Naive thymus-derived CD8-positive, alpha-beta T cell (primary cell): ENCODE results near the gene EIF1. TPM values are rescaled to one million over a fixed set of nuclear protein-coding genes. Genes with fewer than 3 reads are reported as not detected.
A peak's percentile ranks its signal among the peaks of the same experiment; 100 is the strongest.

Experiments
- ATAC-seq, 2 donors: fragments of 150-1000 bp; cut with Tn5 transposase in 1 of 2; sonication (Bioruptor Pico), chemical (Tn5 transposase) in 1 of 2; 1 replicate in 1 of 2; 2 replicates in 1 of 2; pipeline ENCODE4 v1.10.0; 2021; ENCODE audit warnings: mild to moderate bottlenecking in 2 of 2, moderate library complexity in 2 of 2
- POLR2A ChIA-PET: fragments of 350-600 bp; sonication (Branson Sonifier 250); formaldehyde crosslinking; loops from one replicate; lab custom pipeline; 2021; ENCODE audit warnings: antibody characterized with exemption; lab: Charles Lee
- DNase-seq, 10 donors: peaks; one replicate each; pipeline versions ENCODE4 v3.0.0 to v3.0.0-alpha.2; 2020 to 2022
- H3K27ac Mint-ChIP-seq, 10 donors: one replicate each; pipeline ENCODE4 v1.8.0; 2020 to 2022; ENCODE audit warnings: mild to moderate bottlenecking in 10 of 10, mixed read lengths in 10 of 10, moderate library complexity in 4 of 10, inconsistent platforms in 1 of 10
- H3K27me3 Mint-ChIP-seq, 5 donors: one replicate each; pipeline ENCODE4 v1.8.0; 2021 to 2022; ENCODE audit warnings: mixed read lengths in 5 of 5
- H3K36me3 Mint-ChIP-seq, 3 donors: one replicate each; pipeline ENCODE4 v1.8.0; 2020 to 2022; ENCODE audit warnings: mixed read lengths in 3 of 3, mild to moderate bottlenecking in 2 of 3, inconsistent platforms in 1 of 3
- H3K4me1 Mint-ChIP-seq, 4 donors: one replicate each; pipeline ENCODE4 v1.8.0; 2021 to 2022; ENCODE audit warnings: mixed read lengths in 4 of 4
- H3K4me3 Mint-ChIP-seq, 10 donors: one replicate each; pipeline ENCODE4 v1.8.0; 2020 to 2022; ENCODE audit warnings: mild to moderate bottlenecking in 10 of 10, mixed read lengths in 10 of 10, moderate library complexity in 6 of 10, inconsistent platforms in 1 of 10
- H3K9me3 Mint-ChIP-seq, 9 donors: one replicate each; pipeline ENCODE4 v1.8.0; 2020 to 2022; ENCODE audit warnings: mixed read lengths in 9 of 9, mild to moderate bottlenecking in 3 of 9, inconsistent platforms in 1 of 9, moderate library complexity in 1 of 9
- polyA plus RNA-seq, 3 donors: library from polyadenylated mRNA; unstranded; fragments of 300-500 nt; fragmentation: Illumina TruSeq; gene quantifications; one replicate each; pipeline ENCODE4 v1.2.3, GENCODE V29; 2021
- total RNA-seq, 8 experiments: library from RNA in 2 of 8; stranded (reverse) in 2 of 8; gene quantifications; one replicate each; pipeline ENCODE4 v1.2.3 and lab custom pipeline; 2021 to 2026

Gene EIF1
- total and polyA plus RNA-seq, 5 experiments from 2014 or later, result 1,007 to 1,335 (median 1,100) TPM

DNA sequence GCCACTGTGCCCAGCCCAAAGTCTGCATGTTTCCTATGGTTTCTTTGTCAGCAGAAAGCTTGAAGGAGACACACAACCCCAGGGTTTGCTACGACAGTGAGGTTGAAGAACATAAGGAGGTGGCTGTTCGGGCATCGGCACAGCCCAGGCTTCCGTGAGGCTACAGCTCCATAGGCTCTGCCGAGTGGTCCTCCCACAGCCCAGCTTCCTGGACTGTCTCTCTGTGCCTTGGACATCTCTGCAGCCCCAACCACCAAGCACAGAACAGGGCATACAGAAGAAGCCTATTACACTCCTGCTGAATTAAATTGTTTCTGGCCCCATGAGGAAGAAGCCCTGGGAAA lies 49.0 kb downstream of the EIF1 start:
- peaks cover 9 to 52% (median 33%) of the 10 kb centered on the region in 5 donors for H3K27me3 Mint-ChIP-seq
- DNase-seq (peak in 1 of 10 donors; percentile 5), ATAC-seq (peak; percentile 18 to 20)
- peaks cover 2 to 12% (median 8%) of the 10 kb centered on the region in 4 donors for H3K4me1 Mint-ChIP-seq
- POLR2A ChIA-PET, result interaction anchor here (0.7 to 0.9 kb wide), 2 partner anchors 64 to 73 kb away, joined by 3 to 4 read pairs; no protein-coding TSS in a partner anchor
- no peaks in the 10 kb centered on the region for H3K36me3 Mint-ChIP-seq
- no peaks in the 10 kb centered on the region for H3K9me3 Mint-ChIP-seq
- no peak overlapping the region for H3K4me3 Mint-ChIP-seq
- peak overlapping the region in 2 of 10 donors; percentile 21 to 79 for H3K27ac Mint-ChIP-seq

DNA sequence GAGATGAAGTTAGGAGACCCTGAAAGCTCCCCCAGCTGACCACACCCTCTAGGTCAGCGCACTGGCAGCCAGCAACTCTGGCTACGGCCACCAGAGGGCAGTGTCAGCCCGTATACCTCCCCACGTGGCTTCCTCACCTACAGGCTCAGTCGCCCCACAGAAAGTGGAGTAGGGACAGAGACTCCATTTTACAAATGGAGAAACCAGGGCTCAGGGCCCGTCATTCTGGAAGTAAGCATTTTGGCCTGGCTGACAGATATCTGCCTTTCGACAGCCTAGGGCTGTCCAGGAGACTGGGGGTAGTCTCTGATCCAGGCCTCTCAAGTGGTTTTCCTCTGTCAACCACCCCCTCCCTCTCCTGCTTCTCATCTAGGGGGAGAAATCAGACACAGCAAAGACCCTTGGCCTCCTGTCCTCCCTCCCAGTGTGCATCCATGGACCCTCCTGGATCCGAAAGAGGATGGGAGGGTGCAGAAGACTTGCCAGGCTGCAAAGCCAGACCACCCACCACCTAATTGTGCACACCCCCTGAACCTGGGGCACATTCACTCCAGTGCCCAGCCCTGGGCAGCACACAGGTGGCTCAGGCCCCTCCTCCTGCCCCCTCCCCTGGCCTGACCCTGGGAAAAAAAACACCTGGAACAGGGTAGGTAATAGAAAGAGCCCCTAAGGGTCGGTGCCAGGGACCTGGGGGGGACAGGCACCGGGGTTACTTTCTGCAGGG lies 49.6 kb downstream of the EIF1 start:
- Mint-ChIP-seq H3K27ac (peak overlapping the region in 1 of 10 donors; percentile 79), H3K4me3 (no peak overlapping the region), H3K36me3 (no peaks in the 10 kb centered on the region), H3K27me3 (peaks cover 9 to 46% (median 32%) of the 10 kb centered on the region in 5 donors), H3K9me3 (no peaks in the 10 kb centered on the region), H3K4me1 (peaks cover 2 to 12% (median 8%) of the 10 kb centered on the region in 4 donors)
- POLR2A ChIA-PET, result interaction anchor here (0.9 kb wide), 1 partner anchor 73 kb away, joined by 3 read pairs; no protein-coding TSS in a partner anchor
- peak; percentile 92 to 95 for ATAC-seq
- DNase-seq, result peak; percentile 65 to 85 (median 77)

DNA sequence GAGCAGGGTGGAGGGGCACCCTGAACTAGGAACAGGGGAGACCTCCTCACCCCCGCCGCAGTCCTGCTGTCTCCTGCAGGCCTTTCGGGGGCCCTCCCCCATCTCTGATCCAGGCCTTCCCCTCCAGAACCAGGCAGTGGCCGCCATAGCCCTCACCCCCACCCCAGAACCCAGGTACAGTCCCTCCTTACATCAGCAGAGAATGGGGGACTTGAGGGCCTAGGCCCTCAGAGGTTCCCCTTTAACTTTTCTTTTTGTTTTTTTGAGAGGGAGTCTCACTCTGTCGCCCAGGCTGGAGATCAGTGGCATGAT lies 50.1 kb downstream of the EIF1 start:
- peaks cover 2 to 9% (median 5%) of the 10 kb centered on the region in 4 donors for H3K4me1 Mint-ChIP-seq

DNA sequence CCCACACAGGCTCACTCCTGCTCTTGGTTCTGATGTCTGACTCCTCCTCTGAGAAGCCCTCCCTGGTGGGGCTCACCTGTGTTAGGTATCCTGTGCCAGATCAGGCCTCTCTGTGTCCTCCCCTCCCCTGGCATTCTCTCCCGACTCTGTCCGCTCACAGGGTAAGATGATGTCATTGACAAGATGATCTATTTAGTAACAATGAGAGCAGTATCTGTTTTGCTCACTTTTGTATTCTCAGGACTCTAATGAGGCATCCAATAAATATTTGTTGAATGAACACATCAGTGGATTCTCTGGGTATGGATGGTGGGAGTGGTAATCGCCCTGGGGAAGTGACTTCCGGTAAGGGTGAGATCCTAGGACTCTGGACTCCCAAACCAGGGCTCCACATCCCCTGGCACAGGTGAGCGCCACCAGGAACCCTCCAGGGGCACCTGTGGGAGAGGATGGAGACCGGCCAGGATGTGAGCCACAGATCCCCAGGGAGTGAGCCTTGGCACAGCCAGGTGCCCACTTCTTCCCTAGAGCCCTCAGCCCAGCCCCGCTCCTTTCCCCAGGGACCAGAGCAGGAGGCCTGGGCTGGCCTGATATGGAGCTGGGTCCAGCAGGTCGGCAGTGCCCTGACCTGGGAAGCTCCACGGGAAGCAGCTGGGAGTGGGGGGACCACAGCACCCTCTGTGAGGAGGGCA lies 51.1 kb downstream of the EIF1 start:
- H3K9me3 Mint-ChIP-seq, result no peaks in the 10 kb centered on the region
- no peak overlapping the region for H3K4me3 Mint-ChIP-seq
- POLR2A ChIA-PET, result no interaction called here
- peak overlapping the region in 1 of 10 donors; percentile 3 for H3K27ac Mint-ChIP-seq
- peaks cover 0 to 8% (median 4%) of the 10 kb centered on the region in 4 donors for H3K4me1 Mint-ChIP-seq
- DNase-seq, result no peak
- H3K36me3 Mint-ChIP-seq, result no peaks in the 10 kb centered on the region
- peaks cover 6 to 30% (median 25%) of the 10 kb centered on the region in 5 donors for H3K27me3 Mint-ChIP-seq
- ATAC-seq, result no peak

More for the DNA sequence above, 50.1 kb downstream of the EIF1 start:
- POLR2A ChIA-PET, result no interaction called here
- no peaks in the 10 kb centered on the region for H3K9me3 Mint-ChIP-seq
- DNase-seq, result no peak
- H3K4me3 Mint-ChIP-seq, result no peak overlapping the region
- H3K27ac Mint-ChIP-seq, result no peak overlapping the region
- H3K27me3 Mint-ChIP-seq, result peaks cover 6 to 40% (median 26%) of the 10 kb centered on the region in 5 donors
- no peak for ATAC-seq
- H3K36me3 Mint-ChIP-seq, result no peaks in the 10 kb centered on the region

DNA sequence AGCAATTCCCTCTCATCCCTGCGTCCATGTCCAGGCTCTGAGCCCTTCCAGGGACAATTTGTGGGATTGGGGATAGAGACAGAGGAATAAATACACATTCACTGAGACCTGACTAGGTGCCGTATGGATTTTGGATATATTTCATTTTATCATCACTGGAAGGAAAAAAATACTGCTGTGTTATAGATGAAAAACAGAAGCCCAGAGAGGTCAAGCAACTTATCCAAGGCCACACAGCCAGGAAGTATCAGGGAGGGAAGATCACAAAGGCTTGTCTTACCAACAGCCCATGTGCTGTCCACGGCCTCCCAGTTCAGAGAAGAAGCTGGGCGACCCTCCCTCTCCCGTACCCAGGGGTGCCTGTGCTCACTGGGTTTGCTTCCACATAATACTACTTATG lies 51.8 kb downstream of the EIF1 start:
- no peaks in the 10 kb centered on the region for H3K9me3 Mint-ChIP-seq
- no peak overlapping the region for H3K4me3 Mint-ChIP-seq
- ATAC-seq (no peak), DNase-seq (no peak)
- POLR2A ChIA-PET, result no interaction called here
- H3K4me1 Mint-ChIP-seq, result peaks cover 0 to 5% (median 2%) of the 10 kb centered on the region in 4 donors
- no peaks in the 10 kb centered on the region for H3K36me3 Mint-ChIP-seq
- no peak overlapping the region for H3K27ac Mint-ChIP-seq
- peaks cover 5 to 24% (median 23%) of the 10 kb centered on the region in 5 donors for H3K27me3 Mint-ChIP-seq

DNA sequence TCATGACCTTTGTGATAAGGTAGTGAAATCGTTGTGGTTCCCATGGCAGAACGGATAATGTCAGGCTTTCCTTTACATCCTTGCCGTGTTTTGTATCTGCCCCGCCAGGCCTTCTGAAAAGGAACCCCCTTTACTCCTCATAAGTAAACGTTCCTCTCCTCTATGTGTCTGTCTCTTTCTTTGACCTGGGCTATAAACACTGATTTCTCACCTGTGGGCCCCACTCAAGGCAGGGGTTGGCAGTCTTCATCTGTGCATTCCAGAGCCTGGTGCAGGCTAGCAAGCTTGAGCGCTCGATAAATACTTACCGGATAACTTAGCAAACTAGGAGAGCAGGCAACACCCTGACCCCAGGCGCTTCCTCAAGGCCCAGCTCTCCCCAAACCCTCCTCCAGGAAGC lies 53.0 kb downstream of the EIF1 start:
- ATAC-seq (no peak), DNase-seq (no peak)
- Mint-ChIP-seq H3K36me3 (no peaks in the 10 kb centered on the region), H3K4me1 (peaks cover 0 to 3% (median under 1%) of the 10 kb centered on the region in 4 donors), H3K4me3 (no peak overlapping the region), H3K9me3 (no peaks in the 10 kb centered on the region), H3K27me3 (peaks cover 2 to 17% (median 14%) of the 10 kb centered on the region in 5 donors), H3K27ac (peak overlapping the region in 1 of 10 donors; percentile 29)
- POLR2A ChIA-PET, result interaction anchor here (1.2 kb wide), 1 partner anchor 52 kb away, joined by 4 read pairs; no protein-coding TSS in a partner anchor

Other genes with a start within 250 kb of the EIF1 start
- gene KRT38, start 247.9 kb upstream of the EIF1 start, total RNA-seq, result not detected
- not detected for gene KRT38, start 247.9 kb upstream of the EIF1 start, polyA plus RNA-seq
- not detected for gene KRT32, start 221.5 kb upstream of the EIF1 start, total RNA-seq
- gene KRT32, start 221.5 kb upstream of the EIF1 start, polyA plus RNA-seq, result not detected
- not detected for gene KRT35, start 207.7 kb upstream of the EIF1 start, total RNA-seq
- gene KRT35, start 207.7 kb upstream of the EIF1 start, polyA plus RNA-seq, result not detected
- gene KRT36, start 199.0 kb upstream of the EIF1 start, total RNA-seq, result not detected
- gene KRT36, start 199.0 kb upstream of the EIF1 start, polyA plus RNA-seq, result not detected
- not detected for gene KRT13, start 183.3 kb upstream of the EIF1 start, total RNA-seq
- gene KRT13, start 183.3 kb upstream of the EIF1 start, polyA plus RNA-seq, result not detected
- not detected for gene KRT15, start 170.0 kb upstream of the EIF1 start, total RNA-seq
- not detected for gene KRT15, start 170.0 kb upstream of the EIF1 start, polyA plus RNA-seq
- gene KRT19, start 160.6 kb upstream of the EIF1 start, total RNA-seq, result not detected
- gene KRT19, start 160.6 kb upstream of the EIF1 start, polyA plus RNA-seq, result not detected
- gene KRT9, start 116.8 kb upstream of the EIF1 start, total RNA-seq, result not detected
- not detected for gene KRT9, start 116.8 kb upstream of the EIF1 start, polyA plus RNA-seq
- gene KRT14, start 102.0 kb upstream of the EIF1 start, total RNA-seq, result not detected
- gene KRT14, start 102.0 kb upstream of the EIF1 start, polyA plus RNA-seq, result not detected
- not detected for gene KRT16, start 76.1 kb upstream of the EIF1 start, total RNA-seq
- not detected for gene KRT16, start 76.1 kb upstream of the EIF1 start, polyA plus RNA-seq
- gene KRT17, start 64.3 kb upstream of the EIF1 start, total RNA-seq, result not detected
- not detected for gene KRT17, start 64.3 kb upstream of the EIF1 start, polyA plus RNA-seq
- not detected for gene GAST, start 23.4 kb downstream of the EIF1 start, total RNA-seq
- gene GAST, start 23.4 kb downstream of the EIF1 start, polyA plus RNA-seq, result not detected
- under 1 TPM in 1 of 2 experiments, not detected in 1; 0.11 TPM for gene HAP1, start 45.8 kb downstream of the EIF1 start, total RNA-seq
- gene HAP1, start 45.8 kb downstream of the EIF1 start, polyA plus RNA-seq, result not detected
- 1 to 10 TPM; 4.0 to 4.7 TPM for gene JUP, start 97.8 kb downstream of the EIF1 start, total RNA-seq
- gene JUP, start 97.8 kb downstream of the EIF1 start, polyA plus RNA-seq, result under 1 TPM; 0.14 to 0.55 (median 0.30) TPM
- 1 to 10 TPM; 4.4 to 6.0 TPM for gene P3H4, start 123.1 kb downstream of the EIF1 start, total RNA-seq
- 1 to 10 TPM; 4.0 to 6.2 (median 5.8) TPM for gene P3H4, start 123.1 kb downstream of the EIF1 start, polyA plus RNA-seq
- not detected for gene FKBP10, start 124.1 kb downstream of the EIF1 start, total RNA-seq
- gene FKBP10, start 124.1 kb downstream of the EIF1 start, polyA plus RNA-seq, result not detected
- gene NT5C3B, start 147.3 kb downstream of the EIF1 start, total RNA-seq, result 10 to 100 TPM; 51.3 to 54.0 TPM
- 10 to 100 TPM; 38.4 to 64.7 (median 41.5) TPM for gene NT5C3B, start 147.3 kb downstream of the EIF1 start, polyA plus RNA-seq
- gene KLHL10, start 148.9 kb downstream of the EIF1 start, total RNA-seq, result not detected
- under 1 TPM in 1 of 3 donors, not detected in 2; 0.09 TPM for gene KLHL10, start 148.9 kb downstream of the EIF1 start, polyA plus RNA-seq
- gene KLHL11, start 176.5 kb downstream of the EIF1 start, total RNA-seq, result 10 to 100 TPM; 21.6 to 22.6 TPM
- 1 to 10 TPM; 5.0 to 6.3 (median 5.4) TPM for gene KLHL11, start 176.5 kb downstream of the EIF1 start, polyA plus RNA-seq
- 10 to 100 TPM; 69.9 to 79.3 TPM for gene ACLY, start 230.1 kb downstream of the EIF1 start, total RNA-seq
- gene ACLY, start 230.1 kb downstream of the EIF1 start, polyA plus RNA-seq, result 10 to 100 TPM; 42.7 to 61.3 (median 50.1) TPM
- gene ODAD4, start 241.7 kb downstream of the EIF1 start, total RNA-seq, result not detected
- under 1 TPM in 2 of 3 donors, not detected in 1; 0.08 to 0.09 TPM for gene ODAD4, start 241.7 kb downstream of the EIF1 start, polyA plus RNA-seq